CD4-positive, alpha-beta T cell treated with Interleukin-17A for 1 hour (primary cell): ENCODE measurements around the gene OTX2.

Experiments used
- DNase-seq: peaks from one replicate; pipeline ENCODE4 v3.0.0-alpha.2; 2020

Gene OTX2

GRCh38 chr14:56810147-56810719 is at the start of gene OTX2:
Gene OTX2 (minus strand): TSS chr14:56810479. CDS start chr14:56805456, 5,023 bp downstream.
- DNase-seq: no peak

GRCh38 chr14:56858422-56858821 is 48.1 kb upstream of the OTX2 start:
- no peak for DNase-seq

GRCh38 chr14:56857216-56857615 is 46.9 kb upstream of the OTX2 start:
- DNase-seq: no peak

GRCh38 chr14:56855891-56856461 is 45.7 kb upstream of the OTX2 start:
- DNase-seq: no peak

- no peak for DNase-seq
These were observed 44.0 kb upstream of the OTX2 start for GRCh38 chr14:56854325-56854724.

GRCh38 chr14:56846970-56847930 is 37.0 kb upstream of the OTX2 start:
- no peak for DNase-seq

- no peak for DNase-seq
These were observed 34.2 kb upstream of the OTX2 start for GRCh38 chr14:56844406-56845002.

- no peak for DNase-seq
These were observed 31.3 kb upstream of the OTX2 start for GRCh38 chr14:56841611-56842010.

GRCh38 chr14:56840221-56840620 is 29.9 kb upstream of the OTX2 start:
- no peak for DNase-seq

- no peak for DNase-seq
These were observed 18.9 kb upstream of the OTX2 start for GRCh38 chr14:56829151-56829550.

- DNase-seq: no peak
These were observed 15.9 kb upstream of the OTX2 start for GRCh38 chr14:56826214-56826613.

- no peak for DNase-seq
These were observed 11.7 kb upstream of the OTX2 start for GRCh38 chr14:56821805-56822610.

GRCh38 chr14:56821177-56821576 is 10.9 kb upstream of the OTX2 start:
- DNase-seq: no peak

GRCh38 chr14:56817396-56817921 is 7.2 kb upstream of the OTX2 start:
- no peak for DNase-seq

- DNase-seq: no peak
These were observed 6.5 kb upstream of the OTX2 start for GRCh38 chr14:56816574-56817391.

GRCh38 chr14:56815745-56816144 is 5.5 kb upstream of the OTX2 start:
- no peak for DNase-seq

GRCh38 chr14:56814969-56815700 is 4.9 kb upstream of the OTX2 start:
- no peak for DNase-seq

GRCh38 chr14:56814519-56814959 is 4.3 kb upstream of the OTX2 start:
- DNase-seq: no peak

GRCh38 chr14:56813143-56813551 is 2.9 kb upstream of the OTX2 start:
- no peak for DNase-seq

GRCh38 chr14:56812364-56813141 is 2.3 kb upstream of the OTX2 start:
- DNase-seq: no peak
